A172 (cell line): Measurements from ENCODE around the gene PTGES2. TPM values are rescaled to one million over a fixed set of nuclear protein-coding genes. Genes with fewer than 3 reads are reported as not detected.

Experiments
- DNase-seq: peaks from one replicate; pipeline ENCODE4 v3.0.0-alpha.2; 2015; ENCODE audit warnings: low spot score
- total RNA-seq: library from RNA; depleted of rRNA; stranded (reverse); fragments of >200 nt; shearing (Covaris generic); gene quantifications from 2 replicates; pipeline ENCODE4 v1.2.3, GENCODE V29; 2014

The PTGES2 gene
- total RNA-seq, 1 experiment from 2014 or later: 87.7 TPM

DNA sequence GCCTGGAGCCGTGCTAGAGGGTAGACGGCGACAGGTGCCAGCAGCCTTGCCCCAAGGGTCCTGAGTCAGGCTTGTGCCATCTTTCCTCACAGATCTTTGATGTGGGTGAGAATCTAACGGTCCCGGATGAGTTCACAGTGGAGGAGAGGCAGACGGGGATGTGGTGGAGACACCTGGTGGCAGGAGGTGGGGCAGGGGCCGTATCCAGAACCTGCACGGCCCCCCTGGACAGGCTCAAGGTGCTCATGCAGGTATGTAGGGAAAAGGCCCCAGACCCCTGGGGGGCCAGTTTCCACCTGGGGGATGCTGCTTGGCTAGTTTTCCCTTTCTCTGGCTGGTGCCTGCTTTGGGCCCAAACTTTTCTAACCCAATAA is 24.0 kb downstream of the PTGES2 start:
- no peak for DNase-seq

- no peak for DNase-seq
Measured at GRCh38 chr9:128102861-128103588, 24.5 kb downstream of the PTGES2 start.

- no peak for DNase-seq
Measured at GRCh38 chr9:128102196-128102595, 25.3 kb downstream of the PTGES2 start.

DNA sequence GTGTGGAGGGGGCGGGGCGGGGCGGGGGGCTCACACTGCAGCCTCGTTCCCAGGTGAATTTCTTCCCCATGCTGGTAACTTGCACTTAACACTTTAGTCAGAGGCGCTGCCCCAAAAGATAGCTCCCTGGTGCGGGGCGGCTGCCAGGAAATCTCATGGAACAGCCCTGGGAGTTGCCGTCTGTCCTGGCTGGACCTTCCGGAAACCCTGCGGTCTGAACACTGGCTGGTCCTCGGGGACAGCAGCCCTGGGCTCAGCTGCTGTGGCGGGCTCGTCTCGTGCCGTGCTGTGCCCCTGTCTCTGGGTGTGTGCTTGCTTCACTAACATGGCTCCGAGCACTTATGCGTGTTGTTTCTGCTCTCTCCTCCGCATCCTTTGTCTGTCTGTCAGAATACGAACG is 25.8 kb downstream of the PTGES2 start:
- no peak for DNase-seq

DNA sequence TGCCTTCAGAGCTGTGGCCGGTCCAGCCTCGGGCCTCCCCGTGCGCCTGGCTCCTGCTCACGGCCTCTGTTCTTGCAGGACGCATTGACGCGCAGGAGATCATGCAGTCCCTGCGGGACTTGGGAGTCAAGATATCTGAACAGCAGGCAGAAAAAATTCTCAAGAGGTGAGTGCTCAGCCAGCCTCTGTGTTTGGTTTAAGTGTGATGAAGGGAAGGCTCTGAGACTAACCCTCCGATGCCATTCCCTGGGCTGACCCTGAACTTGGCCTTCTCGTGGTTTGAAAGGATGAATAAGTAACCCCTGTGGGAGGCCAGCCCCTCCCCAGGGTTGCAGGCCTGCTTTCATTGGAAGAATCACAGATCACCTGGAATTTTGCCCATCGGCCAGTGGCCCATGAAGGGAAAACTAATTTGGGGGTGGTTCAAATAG is 26.3 kb downstream of the PTGES2 start:
- no peak for DNase-seq

GRCh38 chr9:128100581-128100980 is 26.9 kb downstream of the PTGES2 start:
- DNase-seq: no peak

GRCh38 chr9:128099932-128100491 is 27.5 kb downstream of the PTGES2 start:
- peak; percentile 74 for DNase-seq

DNA sequence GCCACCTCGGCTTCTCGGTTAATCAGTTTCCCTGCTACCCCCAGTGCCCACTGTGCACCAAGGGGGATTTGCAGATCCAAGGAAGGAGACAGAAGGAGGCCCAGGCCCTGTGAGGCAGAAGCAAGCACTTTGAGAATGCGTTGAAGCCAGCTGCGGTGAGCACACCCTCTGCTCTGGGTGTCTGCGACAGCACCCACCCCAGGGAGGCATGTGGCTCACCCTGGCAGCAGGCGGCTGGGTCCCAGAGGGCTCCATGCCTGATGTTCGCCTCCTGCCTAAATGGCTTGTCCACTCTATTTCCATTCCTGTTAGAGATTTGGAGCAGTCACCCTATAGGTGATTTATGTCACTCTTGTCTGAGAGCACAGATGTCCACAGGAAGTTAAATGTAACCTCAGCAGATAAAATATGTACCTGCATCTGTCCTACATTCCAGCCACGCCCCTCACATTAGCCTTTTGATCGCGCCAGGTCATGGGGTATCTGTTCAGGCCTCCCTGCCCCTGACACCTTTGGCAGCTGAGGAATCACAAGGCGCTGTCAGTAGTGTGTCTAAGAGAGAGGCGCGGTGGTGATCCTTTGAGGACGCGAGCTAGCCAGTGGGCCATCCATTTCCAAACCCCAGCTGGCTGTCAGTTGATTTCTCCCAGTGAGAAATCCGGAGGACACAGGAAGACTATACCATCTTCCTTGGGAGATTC is 28.1 kb downstream of the PTGES2 start:
- peak; percentile 46 for DNase-seq

DNA sequence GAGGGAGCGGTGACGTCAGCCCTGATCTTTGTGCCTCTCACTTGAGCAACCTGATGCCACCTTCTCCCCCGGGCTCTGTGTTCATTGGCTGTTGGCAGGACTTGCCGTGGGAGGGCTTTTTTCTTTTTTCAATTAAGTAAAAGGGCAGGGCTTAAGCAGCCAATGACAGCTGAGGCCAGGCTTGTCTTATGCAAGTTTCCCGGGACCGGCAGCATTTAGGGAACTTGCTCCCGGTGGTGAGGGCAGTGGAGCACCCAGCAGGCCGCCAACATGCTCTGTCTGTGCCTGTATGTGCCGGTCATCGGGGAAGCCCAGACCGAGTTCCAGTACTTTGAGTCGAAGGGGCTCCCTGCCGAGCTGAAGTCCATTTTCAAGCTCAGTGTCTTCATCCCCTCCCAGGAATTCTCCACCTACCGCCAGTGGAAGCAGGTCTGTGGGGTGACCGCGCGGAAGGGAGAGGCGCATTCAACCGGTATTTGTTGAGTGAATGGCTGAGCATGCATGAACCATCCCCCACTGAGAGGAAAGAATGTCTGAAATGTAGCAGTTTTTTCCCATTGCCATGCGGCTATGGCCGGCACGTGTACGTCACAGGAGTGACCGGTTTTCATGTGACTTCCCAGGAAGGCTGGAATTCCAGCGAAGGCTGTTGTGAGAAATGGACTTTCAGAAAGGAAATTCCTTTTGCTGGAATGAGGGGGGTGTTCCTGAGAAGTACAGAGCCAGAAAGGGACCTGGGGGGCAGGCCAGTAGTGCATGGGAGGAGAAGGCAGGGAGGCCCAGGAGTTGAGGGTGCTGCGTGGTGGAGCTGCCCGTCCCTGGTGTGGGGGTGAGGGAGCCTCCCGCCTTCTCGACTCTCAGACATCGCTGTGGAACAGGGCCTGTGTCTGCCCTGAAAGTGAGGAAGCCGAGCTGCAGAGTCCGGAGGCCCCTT is 29.0 kb downstream of the PTGES2 start:
- DNase-seq: peak; percentile 99

GRCh38 chr9:128097543-128098296 is 29.8 kb downstream of the PTGES2 start:
- no peak for DNase-seq

GRCh38 chr9:128096616-128097536 is 30.7 kb downstream of the PTGES2 start:
- no peak for DNase-seq

DNA sequence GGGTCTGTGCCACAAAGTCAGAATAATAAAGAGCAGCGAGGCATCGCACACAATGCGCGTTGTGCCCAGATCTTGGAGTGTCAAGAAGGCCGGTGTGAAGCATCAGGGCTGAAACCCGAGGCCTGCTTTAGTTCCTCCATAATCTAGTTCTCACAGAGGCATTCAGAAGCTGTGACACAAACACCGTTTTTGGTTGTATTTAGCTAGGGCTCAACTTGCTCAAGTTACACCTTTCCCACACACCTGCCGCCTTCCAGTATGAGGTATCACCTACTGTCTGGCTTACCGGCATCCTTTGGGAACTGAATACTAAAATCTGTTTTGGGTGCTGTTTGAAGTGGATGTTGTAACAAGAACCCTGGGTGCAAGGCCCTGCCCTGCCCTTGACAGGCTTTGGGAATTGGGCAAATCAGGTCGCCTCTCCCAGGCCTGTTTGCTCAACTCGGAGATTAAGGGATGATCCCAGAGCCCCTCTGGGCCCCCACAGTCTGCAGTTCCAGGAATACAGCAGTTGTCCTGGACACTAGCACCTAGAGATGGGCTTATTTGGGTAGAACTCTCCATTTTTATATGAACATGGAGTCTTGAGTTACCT is 32.5 kb downstream of the PTGES2 start:
- DNase-seq: no peak

GRCh38 chr9:128094166-128094949 is 33.2 kb downstream of the PTGES2 start:
- DNase-seq: peak; percentile 99

- DNase-seq: no peak
Measured at GRCh38 chr9:128093011-128093410, 34.5 kb downstream of the PTGES2 start.

- no peak for DNase-seq
Measured at GRCh38 chr9:128092199-128092977, 35.1 kb downstream of the PTGES2 start.

- no peak for DNase-seq
Measured at GRCh38 chr9:128091571-128091970, 36.0 kb downstream of the PTGES2 start.

- DNase-seq: peak; percentile 93
Measured at GRCh38 chr9:128091144-128091543, 36.4 kb downstream of the PTGES2 start.

- DNase-seq: no peak
Measured at GRCh38 chr9:128089299-128089698, 38.2 kb downstream of the PTGES2 start.
